Cardiac atrium fibroblast (primary cell): ENCODE measurements around the gene AZGP1. TPM values are rescaled to one million over a fixed set of nuclear protein-coding genes. Genes with fewer than 3 reads are reported as not detected.

Experiments used
- total RNA-seq: library from RNA; depleted of rRNA; stranded (reverse); fragments of >200 nt; gene quantifications from 2 replicates; pipeline ENCODE4 v1.2.3, GENCODE V29; 2015

AZGP1 gene
- total RNA-seq, result not detected in 2 replicates

GRCh38 chr7:99975782-99976521, at the start of gene AZGP1:
TSS of gene AZGP1 (minus strand) at chr7:99976031. CDS start at chr7:99976020, 11 bp downstream.

GRCh38 chr7:100015232-100016214, 39.7 kb upstream of the AZGP1 start, which contains the start of gene ZKSCAN1:
TSS of gene ZKSCAN1 (plus strand) at chr7:100015596. CDS start at chr7:100023507, 7,911 bp downstream.

GRCh38 chr7:99928994-99929729, 46.7 kb downstream of the AZGP1 start, which contains the start of gene GJC3:
TSS of gene GJC3 (minus strand) at chr7:99929620. CDS start at chr7:99929620, 0 bp downstream.

GRCh38 chr7:99918959-99919813, 56.6 kb downstream of the AZGP1 start, which contains the start of gene TRIM4:
TSS of gene TRIM4 (minus strand) at chr7:99919530. CDS start at chr7:99919401, 129 bp downstream.

Other genes with a start within 250 kb of the AZGP1 start
- gene CYP3A7, start 240.8 kb downstream of the AZGP1 start, total RNA-seq, result not detected in 2 replicates
- not detected in 2 replicates for gene CYP3A4, start 191.8 kb downstream of the AZGP1 start, total RNA-seq
- not detected in 2 replicates for gene CYP3A43, start 148.0 kb downstream of the AZGP1 start, total RNA-seq
- 0.16 TPM in 1 of 2 replicates, not detected in the other for gene OR2AE1, start 99.0 kb downstream of the AZGP1 start, total RNA-seq
- 26.5 and 30.5 TPM in 2 replicates for gene TRIM4, start 56.5 kb downstream of the AZGP1 start, total RNA-seq
- not detected in 2 replicates for gene GJC3, start 46.4 kb downstream of the AZGP1 start, total RNA-seq
- 17.1 and 20.3 TPM in 2 replicates for gene ZKSCAN1, start 39.6 kb upstream of the AZGP1 start, total RNA-seq
- 7.2 and 10.5 TPM in 2 replicates for gene ZSCAN21, start 73.7 kb upstream of the AZGP1 start, total RNA-seq
- gene ZNF3, start 105.7 kb upstream of the AZGP1 start, total RNA-seq, result 12.5 and 17.8 TPM in 2 replicates
- 45.8 and 57.2 TPM in 2 replicates for gene COPS6, start 112.9 kb upstream of the AZGP1 start, total RNA-seq
- 26.2 and 34.8 TPM in 2 replicates for gene MCM7, start 125.4 kb upstream of the AZGP1 start, total RNA-seq
- 11.7 and 23.0 TPM in 2 replicates for gene AP4M1, start 125.6 kb upstream of the AZGP1 start, total RNA-seq
- 51.4 and 58.5 TPM in 2 replicates for gene TAF6, start 143.3 kb upstream of the AZGP1 start, total RNA-seq
- 22.0 and 22.9 TPM in 2 replicates for gene CNPY4, start 143.6 kb upstream of the AZGP1 start, total RNA-seq
- gene MBLAC1, start 150.9 kb upstream of the AZGP1 start, total RNA-seq, result 3.4 and 5.4 TPM in 2 replicates
- gene LAMTOR4, start 172.9 kb upstream of the AZGP1 start, total RNA-seq, result 136 and 155 TPM in 2 replicates
- gene TRAPPC14, start 182.7 kb upstream of the AZGP1 start, total RNA-seq, result 7.3 and 10.5 TPM in 2 replicates
- gene GAL3ST4, start 192.6 kb upstream of the AZGP1 start, total RNA-seq, result 3.8 and 4.5 TPM in 2 replicates
- 5.6 TPM in 1 of 2 replicates, not detected in the other for gene GPC2, start 201.3 kb upstream of the AZGP1 start, total RNA-seq
- gene STAG3, start 201.9 kb upstream of the AZGP1 start, total RNA-seq, result 0.16 and 1.8 TPM in 2 replicates
- not detected in 2 replicates for gene PVRIG, start 243.9 kb upstream of the AZGP1 start, total RNA-seq